Mucosa of rectum (tissue), 2 donors: Measurements from ENCODE around the gene GGT5.
"Not testable (repeated sequence)": the region's sequence is repeated elsewhere in the genome, so short reads cannot be mapped to it uniquely, and the experiment has no call there.

Experiments
- H3K27ac ChIP-seq, 2 donors: one replicate each; pipeline ENCODE4 v1.7.0; 2013; ENCODE audit warnings: inconsistent platforms in 2 of 2, low read depth in 2 of 2, low read length in 2 of 2
- H3K27me3 ChIP-seq, 2 donors: one replicate each; pipeline ENCODE4 v1.7.0; 2013; ENCODE audit warnings: low read length in 2 of 2; ENCODE audit not compliant: control insufficient read depth in 2 of 2, insufficient read depth in 2 of 2
- H3K36me3 ChIP-seq, 2 donors: one replicate each; pipeline ENCODE4 v1.7.0; 2013; ENCODE audit warnings: low read length in 2 of 2; ENCODE audit not compliant: control insufficient read depth in 2 of 2, insufficient read depth in 2 of 2
- H3K4me1 ChIP-seq, 2 donors: one replicate each; pipeline ENCODE4 v1.7.0; 2013; ENCODE audit warnings: low read length in 2 of 2, mild to moderate bottlenecking in 1 of 2; ENCODE audit not compliant: control insufficient read depth in 2 of 2, insufficient read depth in 2 of 2
- H3K4me3 ChIP-seq, 2 donors: one replicate each; pipeline ENCODE4 v1.7.0; 2013; ENCODE audit warnings: low read length in 2 of 2
- H3K9ac ChIP-seq, 2 donors: one replicate each; pipeline ENCODE4 v1.7.0; 2013; ENCODE audit warnings: low read length in 2 of 2, low read depth in 1 of 2, mild to moderate bottlenecking in 1 of 2
- H3K9me3 ChIP-seq, 2 donors: one replicate each; pipeline ENCODE4 v1.7.0; 2013; ENCODE audit warnings: low read length in 2 of 2; ENCODE audit not compliant: control insufficient read depth in 2 of 2
- donor health status: healthy.
- donor health status: Normal muscosa, but diverticular disease.

GGT5 gene

DNA sequence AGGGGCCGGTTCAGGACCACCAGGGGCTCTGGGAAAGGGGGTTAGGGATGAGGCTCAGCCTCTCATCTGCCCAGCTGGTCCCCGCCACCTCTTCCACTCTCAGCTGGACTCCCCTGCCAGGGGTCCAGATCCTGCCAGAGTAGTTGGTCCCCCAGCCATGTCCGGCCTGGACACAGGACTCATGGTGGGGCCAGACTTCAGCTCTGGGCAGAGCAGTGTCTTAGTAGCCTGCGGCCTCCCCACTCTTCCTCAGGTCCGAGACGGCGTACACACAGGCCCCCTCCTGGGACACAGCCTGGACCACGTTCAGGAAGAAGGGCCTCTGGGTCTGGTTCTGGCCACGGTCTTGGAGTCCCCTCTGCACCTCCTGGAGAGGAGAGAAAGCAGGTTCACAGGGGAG lies 25.1 kb downstream of the GGT5 start:
- H3K4me1 ChIP-seq = no peaks in the 10 kb centered on the region
- no peak overlapping the region for H3K4me3 ChIP-seq
- H3K27me3 ChIP-seq = no peaks in the 10 kb centered on the region
- H3K27ac ChIP-seq = no peak overlapping the region
- no peaks in the 10 kb centered on the region for H3K36me3 ChIP-seq
- no peaks in the 10 kb centered on the region for H3K9me3 ChIP-seq
- H3K9ac ChIP-seq = no peak overlapping the region

DNA sequence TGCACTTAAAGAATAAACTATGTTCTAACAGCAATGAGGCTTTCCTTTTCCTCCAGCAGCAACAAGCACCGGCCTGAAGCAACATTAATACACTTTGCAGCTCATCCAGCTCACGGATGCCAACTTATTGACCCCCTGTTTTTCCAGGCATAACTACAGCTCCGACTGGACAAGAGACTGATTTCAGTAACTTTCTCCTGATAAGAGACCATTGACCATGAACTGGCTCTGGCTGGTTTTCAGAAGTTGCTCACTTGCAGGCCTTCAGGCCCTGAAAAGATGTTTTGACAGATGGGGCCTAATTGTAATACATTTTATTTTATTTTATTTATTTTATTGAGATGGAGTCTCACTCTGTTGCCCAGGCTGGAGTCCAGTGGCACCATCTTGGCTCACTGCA lies 27.5 kb downstream of the GGT5 start:
- Histone ChIP-seq H3K27ac (no peak overlapping the region), H3K4me3 (no peak overlapping the region), H3K9me3 (no peaks in the 10 kb centered on the region), H3K4me1 (no peaks in the 10 kb centered on the region), H3K36me3 (no peaks in the 10 kb centered on the region), H3K9ac (no peak overlapping the region), H3K27me3 (no peaks in the 10 kb centered on the region)

DNA sequence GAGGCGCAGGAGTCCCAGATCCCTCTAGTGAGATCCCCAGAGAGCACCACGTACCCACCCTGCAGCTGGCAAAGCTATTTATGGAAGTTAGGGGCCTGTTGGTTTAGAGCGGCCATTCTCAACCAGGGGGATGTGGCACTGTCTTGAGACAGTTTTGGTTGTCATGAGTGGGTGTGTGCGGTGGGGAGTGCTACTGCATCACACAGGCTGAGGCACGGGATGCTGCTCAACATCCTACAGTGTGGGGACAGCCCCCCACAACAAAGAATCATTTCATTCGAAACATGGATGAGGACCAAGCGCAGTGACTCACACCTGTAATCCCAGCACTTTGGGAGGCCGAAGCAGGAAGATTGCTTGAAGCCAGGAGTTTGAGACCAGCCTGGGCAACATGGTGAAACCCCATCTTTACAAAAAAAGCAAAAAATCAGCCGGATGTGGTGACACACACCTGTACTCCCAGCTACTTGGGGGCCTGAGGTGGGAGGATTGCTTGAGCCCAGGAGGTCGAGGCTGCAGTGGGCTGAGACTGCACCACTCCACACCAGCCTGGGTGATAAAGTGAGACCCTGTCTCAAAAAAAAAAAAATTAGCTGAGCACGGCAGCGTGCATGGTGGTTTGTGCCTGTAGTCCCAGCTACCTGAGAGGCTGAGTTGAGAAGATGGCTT lies 28.2 kb downstream of the GGT5 start:
- H3K4me3 ChIP-seq = no peak overlapping the region
- no peaks in the 10 kb centered on the region for H3K27me3 ChIP-seq
- H3K36me3 ChIP-seq = no peaks in the 10 kb centered on the region
- no peaks in the 10 kb centered on the region for H3K9me3 ChIP-seq
- H3K9ac ChIP-seq = no peak overlapping the region
- H3K4me1 ChIP-seq = no peaks in the 10 kb centered on the region
- H3K27ac ChIP-seq = no peak overlapping the region

DNA sequence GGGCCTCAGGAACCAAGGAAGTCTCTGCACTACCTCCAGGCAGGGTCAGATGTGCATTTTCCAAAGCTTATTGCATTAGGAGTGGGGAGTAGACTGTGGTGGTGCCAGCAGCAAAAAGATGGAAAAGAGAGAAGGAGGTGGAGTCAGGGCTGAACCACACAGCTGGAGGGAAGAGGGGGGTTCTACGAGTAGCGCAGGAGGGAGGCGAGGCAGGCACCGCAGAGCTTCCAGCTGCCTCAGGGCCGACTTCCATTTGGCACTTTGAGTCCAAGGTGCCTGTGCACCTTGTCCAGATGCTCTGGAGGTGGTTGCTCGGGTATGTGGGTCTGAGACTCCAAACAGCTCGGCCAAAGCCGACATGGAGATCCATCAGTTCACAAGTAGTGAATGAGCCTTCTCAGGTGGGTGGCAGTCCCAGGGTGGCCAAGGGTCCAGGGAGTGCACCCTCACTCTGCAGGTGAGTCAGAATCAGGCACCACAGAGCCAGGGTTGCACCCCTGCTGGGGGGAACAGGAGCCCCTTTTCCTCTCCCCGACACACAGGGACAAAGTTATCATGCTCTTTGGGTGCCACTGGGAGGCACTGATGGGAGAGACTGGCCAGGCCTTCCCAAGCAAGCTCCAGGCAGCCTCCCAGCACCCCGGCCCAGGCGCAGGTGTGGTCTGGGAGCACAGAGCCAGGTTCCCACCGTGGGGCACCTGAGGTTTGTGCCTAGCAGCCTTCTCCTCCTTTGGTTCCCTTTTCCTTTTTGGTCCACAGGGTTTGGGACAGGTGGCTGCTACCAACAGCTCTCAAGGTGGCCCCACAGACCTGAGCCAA lies 30.2 kb downstream of the GGT5 start:
- no peaks in the 10 kb centered on the region for H3K36me3 ChIP-seq
- no peak overlapping the region for H3K9ac ChIP-seq
- H3K4me1 ChIP-seq = no peaks in the 10 kb centered on the region
- H3K27me3 ChIP-seq = no peaks in the 10 kb centered on the region
- H3K4me3 ChIP-seq = no peak overlapping the region
- no peaks in the 10 kb centered on the region for H3K9me3 ChIP-seq
- no peak overlapping the region for H3K27ac ChIP-seq

DNA sequence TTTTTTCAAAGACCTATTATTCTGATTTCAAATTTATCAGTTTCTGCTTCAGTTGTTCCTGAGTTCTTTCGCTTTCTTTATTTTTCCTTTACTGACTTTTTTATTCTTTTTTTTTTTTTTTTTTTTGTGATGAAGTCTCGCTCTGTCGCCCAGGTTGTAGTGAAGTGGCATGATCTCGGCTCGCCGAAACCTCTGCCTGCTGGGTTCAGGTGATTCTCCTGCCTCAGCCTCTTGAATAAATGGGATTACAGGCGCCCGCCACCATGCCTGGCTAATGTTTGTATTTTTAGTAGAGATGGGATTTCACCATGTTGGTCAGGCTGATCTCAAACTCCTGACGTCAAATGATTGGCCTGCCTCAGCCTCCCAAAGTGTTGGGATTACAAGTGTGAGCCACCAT lies 31.8 kb downstream of the GGT5 start:
- H3K9me3 ChIP-seq, H3K4me1 ChIP-seq, H3K4me3 ChIP-seq, H3K36me3 ChIP-seq, H3K9ac ChIP-seq, H3K27ac ChIP-seq, H3K27me3 ChIP-seq: not testable (repeated sequence)

DNA sequence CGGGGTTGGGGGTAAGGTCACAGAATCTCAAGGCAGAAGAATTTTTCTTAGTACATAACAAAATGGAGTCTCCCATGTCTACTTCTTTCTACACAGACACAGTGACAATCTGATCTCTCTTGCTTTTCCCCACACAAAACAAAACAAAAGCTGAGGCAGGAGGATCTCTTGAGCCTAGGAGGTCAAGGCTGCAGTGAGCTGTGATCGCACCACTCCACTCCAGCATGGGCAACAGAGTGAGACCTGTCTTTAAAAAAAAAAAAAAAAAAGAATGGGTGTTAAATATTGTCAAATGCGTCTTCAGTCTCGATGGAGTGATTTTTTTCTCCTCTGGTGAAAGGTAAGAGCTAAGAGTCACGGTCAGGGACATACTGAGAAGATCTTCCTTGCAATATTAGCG lies 33.2 kb downstream of the GGT5 start:
- H3K9ac ChIP-seq, H3K9me3 ChIP-seq, H3K27me3 ChIP-seq, H3K36me3 ChIP-seq, H3K27ac ChIP-seq, H3K4me3 ChIP-seq: not testable (repeated sequence)
- peaks cover 8 to 15% of the 10 kb centered on the region in 2 donors for H3K4me1 ChIP-seq

DNA sequence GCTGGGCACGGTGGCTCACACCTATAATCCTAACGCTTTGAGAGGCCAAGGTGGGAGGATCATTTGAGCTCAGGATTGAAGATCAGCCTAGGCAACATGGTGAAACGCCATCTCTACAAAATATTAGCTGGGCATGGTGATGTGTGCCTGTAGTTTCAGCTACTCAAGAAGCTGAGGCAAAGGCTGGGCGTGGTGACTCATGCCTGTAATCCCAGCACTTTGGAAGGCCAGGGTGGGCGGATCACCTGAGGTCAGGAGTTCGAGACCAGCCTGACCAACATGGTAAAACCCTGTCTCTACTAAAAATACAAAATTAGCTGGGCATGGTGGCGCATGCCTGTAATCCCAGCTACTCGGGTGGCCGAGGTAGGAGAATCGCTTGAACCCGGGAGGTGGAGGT lies 34.5 kb downstream of the GGT5 start:
- H3K4me3 ChIP-seq, H3K9ac ChIP-seq, H3K27ac ChIP-seq, H3K27me3 ChIP-seq, H3K9me3 ChIP-seq, H3K36me3 ChIP-seq: not testable (repeated sequence)
- peaks cover 8 to 16% of the 10 kb centered on the region in 2 donors for H3K4me1 ChIP-seq

DNA sequence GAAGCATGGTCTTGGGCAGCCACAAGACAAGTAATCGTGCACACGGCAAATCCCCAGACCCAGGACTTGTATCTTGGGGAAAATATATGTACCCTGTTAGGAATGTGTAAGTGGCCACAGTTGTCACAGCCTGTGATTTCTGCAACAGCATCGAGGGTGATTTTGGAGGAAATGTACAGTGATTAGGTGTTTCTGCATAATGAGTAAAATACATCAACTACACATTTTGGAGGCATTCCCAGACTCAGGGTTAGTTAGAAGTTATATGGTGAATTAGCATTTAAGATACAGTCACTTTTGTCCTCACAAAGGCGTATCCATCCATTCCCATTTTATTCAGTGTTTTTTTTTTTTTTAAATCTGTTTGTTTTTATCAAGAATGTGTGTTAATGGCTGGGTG lies 35.2 kb downstream of the GGT5 start:
- H3K36me3 ChIP-seq = no peaks in the 10 kb centered on the region

DNA sequence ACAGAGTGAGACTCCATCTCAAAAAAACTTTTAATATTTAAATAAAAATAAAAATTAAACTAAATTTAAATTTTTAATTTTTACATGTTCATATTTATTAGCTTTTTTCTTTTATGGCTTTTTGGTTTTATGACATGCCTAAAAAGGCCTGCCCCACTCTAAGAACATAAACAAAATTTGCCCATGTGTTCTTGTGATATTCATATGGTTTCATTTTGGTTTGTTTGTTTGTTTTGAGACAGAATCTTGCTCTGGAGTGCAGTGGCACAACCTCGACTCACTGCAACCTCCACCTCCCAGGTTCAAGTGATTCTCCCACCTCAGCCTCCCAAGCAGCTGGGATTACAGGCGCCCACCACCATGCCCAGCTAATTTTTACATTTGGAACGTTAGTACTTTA lies 35.9 kb downstream of the GGT5 start:
- H3K4me1 ChIP-seq = peaks cover 8 to 16% of the 10 kb centered on the region in 2 donors
- no peaks in the 10 kb centered on the region for H3K36me3 ChIP-seq
- no peak overlapping the region for H3K9ac ChIP-seq
- no peak overlapping the region for H3K4me3 ChIP-seq
- H3K27ac ChIP-seq = no peak overlapping the region
- no peaks in the 10 kb centered on the region for H3K27me3 ChIP-seq
- H3K9me3 ChIP-seq = no peaks in the 10 kb centered on the region

More for the DNA sequence above, 35.2 kb downstream of the GGT5 start:
- Histone ChIP-seq H3K4me3 (no peak overlapping the region), H3K9ac (no peak overlapping the region), H3K4me1 (peaks cover 8 to 16% of the 10 kb centered on the region in 2 donors), H3K27ac (no peak overlapping the region), H3K9me3 (no peaks in the 10 kb centered on the region), H3K27me3 (no peaks in the 10 kb centered on the region)

DNA sequence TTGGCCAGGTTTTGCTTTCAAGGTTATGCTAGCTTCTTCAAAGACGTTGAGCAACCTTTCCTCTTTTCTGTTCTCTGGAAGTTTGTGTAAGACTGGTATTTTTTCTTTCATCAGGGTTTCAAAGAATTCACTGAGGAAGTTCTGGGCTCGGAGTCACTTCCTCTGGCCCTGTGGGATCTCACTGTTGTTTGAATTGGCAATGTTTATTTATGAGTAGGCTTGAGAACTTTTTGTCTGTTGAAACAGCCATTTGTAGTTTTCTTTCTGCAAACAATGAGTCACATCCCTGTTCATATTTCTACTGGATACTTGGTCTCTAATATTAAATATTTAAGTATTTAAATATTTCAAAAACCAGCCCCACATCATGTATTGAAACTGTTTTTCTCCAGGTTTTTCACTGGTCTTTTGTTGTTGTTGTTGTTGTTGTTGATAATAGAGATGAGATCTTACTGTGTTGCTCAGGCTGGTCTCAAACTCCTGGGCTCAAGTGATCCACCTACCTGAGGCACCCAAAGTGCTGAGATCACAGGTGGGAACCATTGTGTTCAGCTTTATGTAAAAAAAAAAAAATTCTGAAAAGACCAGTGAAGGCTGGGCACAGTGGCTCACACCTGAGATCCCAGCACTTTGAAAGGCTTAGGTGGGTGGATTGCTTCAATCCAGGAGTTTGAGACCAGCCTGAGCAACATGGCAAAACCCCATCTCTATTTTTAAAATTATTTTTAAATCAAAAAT lies 36.7 kb downstream of the GGT5 start:
- no peaks in the 10 kb centered on the region for H3K27me3 ChIP-seq
- no peaks in the 10 kb centered on the region for H3K36me3 ChIP-seq
- H3K4me3 ChIP-seq = no peak overlapping the region
- H3K9me3 ChIP-seq = no peaks in the 10 kb centered on the region
- H3K4me1 ChIP-seq = peaks cover 8 to 16% of the 10 kb centered on the region in 2 donors
- peak overlapping the region; percentile 56 to 76 for H3K27ac ChIP-seq
- H3K9ac ChIP-seq = peak overlapping the region in 1 of 2 donors; percentile 26
